GM13976 (cell line): ENCODE results near the gene JAZF1.

ENCODE experiments used
- DNase-seq: peaks from one replicate; pipeline ENCODE4 v3.0.0; 2012; ENCODE audit warnings: low spot score
- in situ Hi-C: fragments of 300-500 bp; cut with MboI; formaldehyde crosslinking; loops from one replicate; pipeline ENCODE4 v1.12.0; 2022; ENCODE audit warnings: low sequenced_read_pairs, mixed read lengths, inconsistent platforms; ENCODE audit not compliant: unreplicated experiment
- TF ChIP-seq, protein P1 (sequence below): IDR thresholded peaks from 2 replicates; pipeline ENCODE4 v1.5.1; 2012; ENCODE audit warnings: borderline replicate concordance, mild to moderate bottlenecking; ENCODE audit not compliant: insufficient read depth; ENCODE audit errors: extremely low read depth, missing control alignments, control extremely low read depth

JAZF1 gene

DNA sequence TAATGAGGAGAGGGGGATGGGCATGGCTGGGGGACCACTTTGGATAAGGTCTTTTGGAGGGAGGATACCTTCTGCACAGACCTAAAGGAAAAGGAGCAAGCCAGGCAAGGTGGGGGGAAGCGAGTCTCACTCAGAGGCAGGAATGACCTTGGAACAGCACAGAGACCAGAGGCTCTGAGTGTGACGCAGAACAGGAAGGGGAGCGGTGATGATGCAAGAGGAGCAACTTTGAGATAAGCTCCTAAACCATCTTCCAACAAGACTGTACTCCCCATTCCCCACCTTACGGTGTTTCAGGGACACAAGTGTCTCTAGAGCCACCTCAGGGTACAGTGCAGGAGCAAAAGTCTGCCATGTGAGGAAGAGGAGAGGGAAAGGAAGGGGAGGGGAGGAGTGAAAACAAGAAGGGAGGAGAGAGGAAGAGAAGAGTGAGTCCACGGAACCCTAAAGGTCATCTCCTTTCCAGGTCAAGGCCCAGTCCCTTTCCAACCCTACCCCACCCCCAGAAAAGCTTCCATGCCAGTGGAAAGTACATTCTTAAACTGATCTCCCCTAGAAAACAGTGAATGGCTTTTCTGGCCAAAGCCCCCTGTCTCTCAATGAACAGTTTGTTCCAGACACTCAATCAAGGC, 54.1 kb downstream of the JAZF1 start:
- in situ Hi-C loops = no loop called here
- DNase-seq = no peak

DNA sequence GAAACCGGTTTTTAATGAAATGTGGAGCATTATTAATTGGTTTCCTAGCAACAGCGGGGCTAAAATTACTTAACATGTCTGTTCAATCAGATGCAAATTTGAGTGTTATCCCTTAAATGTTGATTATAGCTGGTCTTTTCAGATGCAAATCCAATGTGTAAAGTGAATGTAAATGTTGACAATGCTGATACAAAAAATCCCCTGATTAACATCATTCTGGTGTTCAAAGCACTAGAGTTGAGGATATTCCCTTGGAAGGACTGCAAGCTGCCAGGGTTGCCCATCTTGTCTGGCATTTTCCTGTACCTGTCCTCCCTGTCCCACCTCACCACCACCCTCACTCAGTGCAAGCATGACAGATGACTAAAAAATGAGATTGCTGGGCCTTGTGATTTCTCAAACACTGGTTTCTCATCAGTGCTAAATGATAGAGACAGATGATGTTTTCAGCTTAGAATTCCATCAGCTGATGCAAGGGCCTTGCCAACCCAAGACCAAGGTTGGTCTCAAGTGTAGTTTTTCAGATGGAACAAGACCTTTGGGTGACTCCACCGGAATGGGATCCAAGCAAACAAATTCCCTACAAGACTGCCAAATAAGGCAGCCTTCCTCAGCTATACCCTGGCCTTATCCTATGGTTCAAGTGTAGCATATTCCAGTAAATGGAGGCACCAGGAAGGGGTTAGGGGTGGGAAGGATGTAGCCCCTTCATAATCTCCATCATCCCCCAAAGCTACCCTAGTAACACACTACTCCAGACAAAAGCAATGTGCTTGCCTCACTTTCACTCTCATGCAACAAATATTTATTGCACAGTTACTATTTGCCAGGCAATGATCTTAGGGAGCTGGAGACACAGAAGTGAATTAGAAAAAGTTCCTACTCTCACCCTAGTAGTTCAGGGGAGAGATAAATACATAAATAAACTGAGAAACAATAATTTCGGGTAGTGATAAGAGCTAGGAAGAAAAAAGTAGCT, 54.9 kb downstream of the JAZF1 start:
- TF ChIP-seq, protein P1, sequence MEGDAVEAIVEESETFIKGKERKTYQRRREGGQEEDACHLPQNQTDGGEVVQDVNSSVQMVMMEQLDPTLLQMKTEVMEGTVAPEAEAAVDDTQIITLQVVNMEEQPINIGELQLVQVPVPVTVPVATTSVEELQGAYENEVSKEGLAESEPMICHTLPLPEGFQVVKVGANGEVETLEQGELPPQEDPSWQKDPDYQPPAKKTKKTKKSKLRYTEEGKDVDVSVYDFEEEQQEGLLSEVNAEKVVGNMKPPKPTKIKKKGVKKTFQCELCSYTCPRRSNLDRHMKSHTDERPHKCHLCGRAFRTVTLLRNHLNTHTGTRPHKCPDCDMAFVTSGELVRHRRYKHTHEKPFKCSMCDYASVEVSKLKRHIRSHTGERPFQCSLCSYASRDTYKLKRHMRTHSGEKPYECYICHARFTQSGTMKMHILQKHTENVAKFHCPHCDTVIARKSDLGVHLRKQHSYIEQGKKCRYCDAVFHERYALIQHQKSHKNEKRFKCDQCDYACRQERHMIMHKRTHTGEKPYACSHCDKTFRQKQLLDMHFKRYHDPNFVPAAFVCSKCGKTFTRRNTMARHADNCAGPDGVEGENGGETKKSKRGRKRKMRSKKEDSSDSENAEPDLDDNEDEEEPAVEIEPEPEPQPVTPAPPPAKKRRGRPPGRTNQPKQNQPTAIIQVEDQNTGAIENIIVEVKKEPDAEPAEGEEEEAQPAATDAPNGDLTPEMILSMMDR = no peak
- in situ Hi-C loops = no loop called here
- DNase-seq = no peak

More for the DNA sequence above, 54.1 kb downstream of the JAZF1 start:
- TF ChIP-seq, protein P1 = no peak

DNA sequence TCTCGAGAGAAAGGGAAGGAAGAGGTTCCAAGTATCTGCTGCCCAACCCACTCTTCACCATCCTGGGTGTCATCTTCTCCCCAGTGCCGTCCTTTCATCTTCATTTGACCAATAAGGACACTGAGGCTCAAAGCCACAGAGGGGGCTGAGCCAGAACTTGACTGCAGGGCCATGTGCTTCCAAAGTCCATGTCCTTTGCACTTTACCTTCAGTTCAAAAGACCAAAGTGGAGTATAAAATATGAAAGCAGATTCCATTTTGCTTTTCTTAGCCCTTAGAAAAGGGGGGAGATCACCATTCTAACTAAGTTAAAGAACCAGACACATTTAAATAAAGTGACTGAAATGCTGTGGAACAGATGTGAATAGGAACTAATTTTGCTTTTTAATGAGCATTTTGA, 56.2 kb downstream of the JAZF1 start:
- in situ Hi-C loops = no loop called here
- no peak for DNase-seq
- TF ChIP-seq, protein P1 = no peak

DNA sequence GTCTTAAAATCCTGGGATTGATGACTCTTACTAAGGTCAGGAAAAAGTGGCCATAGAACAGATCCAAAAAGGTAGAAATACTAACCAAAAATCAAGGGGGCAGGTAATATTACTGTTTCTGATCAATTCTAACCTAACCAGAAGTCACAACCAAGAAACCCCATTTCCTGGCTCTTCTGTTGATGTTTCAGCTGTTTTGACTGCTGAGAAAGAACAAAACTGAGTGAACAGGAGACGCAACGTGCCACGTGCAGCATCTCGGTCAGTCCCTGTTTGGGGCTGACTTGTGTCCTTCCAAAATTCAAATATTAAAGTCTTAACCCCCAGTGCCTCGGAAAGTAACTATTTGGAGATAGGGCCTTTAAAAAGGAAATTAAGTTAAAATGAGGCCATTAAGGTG, 56.8 kb downstream of the JAZF1 start:
- in situ Hi-C loops = no loop called here
- DNase-seq = no peak
- TF ChIP-seq, protein P1 = no peak

DNA sequence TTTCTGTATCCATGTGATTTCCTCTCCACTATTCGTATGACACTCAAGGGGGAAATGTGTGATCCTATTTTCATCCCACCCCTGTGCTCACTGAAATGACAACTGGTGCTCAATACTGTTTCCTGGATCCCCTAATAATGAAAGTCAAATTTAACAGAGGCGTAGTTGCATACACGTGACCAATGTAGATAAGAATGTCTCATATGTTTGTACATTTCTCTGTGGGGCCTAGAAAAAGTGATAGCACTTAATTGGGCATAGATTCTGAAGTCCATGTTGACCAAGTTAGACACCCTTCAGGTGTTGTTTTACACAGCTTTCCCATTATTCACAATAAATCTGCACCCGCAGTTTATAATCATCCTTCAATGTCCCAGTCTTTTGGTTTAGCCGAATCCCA, 59.1 kb downstream of the JAZF1 start:
- TF ChIP-seq, protein P1 = no peak
- no peak for DNase-seq
- in situ Hi-C loops = no loop called here

DNA sequence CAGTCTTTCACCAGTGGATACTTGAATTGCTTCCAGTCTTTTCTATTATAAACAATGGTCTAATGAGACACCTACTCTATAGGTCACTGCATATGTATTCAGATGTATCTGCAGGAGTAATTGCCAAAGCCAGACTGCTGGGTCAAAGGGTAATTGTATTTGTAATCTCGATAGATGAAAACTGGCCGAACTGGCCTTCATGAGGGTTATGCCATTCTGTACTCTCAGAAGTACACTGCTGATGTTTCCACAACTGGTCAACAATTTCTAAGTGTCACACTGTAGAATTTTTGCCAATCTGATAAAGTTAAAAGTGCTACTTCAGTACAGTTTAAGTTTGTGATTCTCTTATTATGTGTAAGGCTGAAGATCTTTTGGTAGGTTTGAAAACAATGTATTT, 64.6 kb downstream of the JAZF1 start:
- no peak for DNase-seq
- TF ChIP-seq, protein P1 = no peak
- in situ Hi-C loops = no loop called here
